Endothelial cell of umbilical vein (primary cell): ENCODE results near the gene FARP1. TPM values are rescaled to one million over a fixed set of nuclear protein-coding genes. Genes with fewer than 3 reads are reported as not detected.

Source experiments
- BruUV-seq: library from RNA; stranded (reverse); fragments of 400-500 nt; replicated peaks from 2 replicates; lab custom pipeline; 2021; lab: Mats Ljungman, UMichigan
- CTCF ChIA-PET: fragments of 300-600, 350-600 bp; sonication (Branson Sonifier 250); formaldehyde crosslinking; loops from one replicate; lab custom pipeline; 2021; ENCODE audit warnings: antibody characterized with exemption, inconsistent platforms; lab: Charles Lee
- POLR2A ChIA-PET: fragments of 300-600, 350-600 bp; sonication (Branson Sonifier 250); formaldehyde crosslinking; loops from one replicate; lab custom pipeline; 2021; ENCODE audit warnings: antibody characterized with exemption, inconsistent platforms; lab: Charles Lee
- DNase-seq: peaks from one replicate; pipeline ENCODE4 v3.0.0-alpha.2; 2011; ENCODE audit warnings: low read depth, low spot score
- FAIRE-seq: peaks from 2 replicates; lab custom pipeline; 2011; peaks lifted over from hg19 to GRCh38; lab: Jason Lieb, UNC
- H2AFZ ChIP-seq: 2 replicates; pipeline ENCODE4 v1.6.0; 2012; ENCODE audit warnings: low read depth, low read length, control low read depth, inconsistent platforms
- H3K27ac ChIP-seq: 2 replicates; pipeline ENCODE4 v1.5.1; 2011; ENCODE audit warnings: low read depth, mild to moderate bottlenecking, control low read depth, low read length, moderate library complexity; ENCODE audit not compliant: insufficient read depth
- H3K27me3 ChIP-seq, 2 experiments: 2 replicates each; pipeline versions ENCODE4 v1.6.0 to v1.6.1; 2011; ENCODE audit warnings: low read length in 2 of 2, mixed read lengths in 1 of 2; ENCODE audit not compliant: control insufficient read depth in 2 of 2, insufficient read depth in 2 of 2
- H3K36me3 ChIP-seq, 2 experiments: 2 replicates in 1 of 2; 3 replicates in 1 of 2; pipeline ENCODE4 v1.5.1; 2011; ENCODE audit warnings: low read length in 2 of 2, mild to moderate bottlenecking in 1 of 2, moderate library complexity in 1 of 2; ENCODE audit not compliant: control insufficient read depth in 2 of 2, insufficient read depth in 2 of 2; ENCODE audit errors: extremely low read depth in 1 of 2
- H3K4me1 ChIP-seq: 3 replicates; pipeline ENCODE4 v1.5.1; 2011; ENCODE audit warnings: mild to moderate bottlenecking, low read length; ENCODE audit not compliant: control insufficient read depth, insufficient read depth; ENCODE audit errors: extremely low read depth
- H3K4me2 ChIP-seq: 2 replicates; pipeline ENCODE4 v1.6.1; 2011; ENCODE audit warnings: low read length, control low read depth, mixed read lengths; ENCODE audit not compliant: insufficient read depth
- H3K4me3 ChIP-seq, 3 experiments: fragments of 200-600 bp in 1 of 3; sonication (generic), shearing (Covaris generic) in 1 of 3; replicated peaks in 1 of 3; 2 replicates each; pipeline ENCODE4 v1.5.1; 2011 to 2016; ENCODE audit warnings: control low read depth in 3 of 3, low read length in 3 of 3, mild to moderate bottlenecking in 2 of 3, inconsistent platforms in 1 of 3, low read depth in 1 of 3, moderate library complexity in 1 of 3; ENCODE audit not compliant: insufficient read depth in 1 of 3
- H3K79me2 ChIP-seq: 2 replicates; pipeline ENCODE4 v1.6.0; 2012; ENCODE audit warnings: low read length, inconsistent platforms; ENCODE audit not compliant: control insufficient read depth, insufficient read depth
- H3K9ac ChIP-seq: replicated peaks from 2 replicates; pipeline ENCODE3; 2011; ENCODE audit warnings: low read length, control low read depth; ENCODE audit not compliant: insufficient read depth; ENCODE audit errors: extremely low read depth
- H3K9me1 ChIP-seq: replicated peaks from 3 replicates; pipeline ENCODE4 v1.6.0; 2011; ENCODE audit warnings: mild to moderate bottlenecking, low read length; ENCODE audit not compliant: control insufficient read depth, insufficient read depth; ENCODE audit errors: extremely low read depth
- H3K9me3 ChIP-seq: replicated peaks from 2 replicates; pipeline ENCODE4 v1.5.1; 2012; ENCODE audit warnings: low read length, inconsistent platforms; ENCODE audit not compliant: control insufficient read depth, insufficient read depth
- H4K20me1 ChIP-seq: replicated peaks from 2 replicates; pipeline ENCODE3; 2011; ENCODE audit warnings: mild to moderate bottlenecking, low read length; ENCODE audit not compliant: control insufficient read depth, insufficient read depth; ENCODE audit errors: extremely low read depth
- EZH2 ChIP-seq: IDR thresholded peaks from 2 replicates; pipeline ENCODE4 v1.6.1; 2012; ENCODE audit warnings: borderline replicate concordance, low read depth, mild to moderate bottlenecking, moderate library complexity, low read length, inconsistent platforms; ENCODE audit not compliant: severe bottlenecking
- FOS ChIP-seq: IDR thresholded peaks from 2 replicates; pipeline ENCODE4 v1.6.1; 2011; ENCODE audit warnings: mild to moderate bottlenecking, low read length, moderate library complexity, borderline replicate concordance; ENCODE audit not compliant: insufficient read depth
- GATA2 ChIP-seq: IDR thresholded peaks from 2 replicates; pipeline ENCODE4 v1.7.0; 2011; ENCODE audit warnings: low read depth, mild to moderate bottlenecking, moderate library complexity, mixed read lengths, low read length; ENCODE audit not compliant: insufficient read length, insufficient read depth
- JUN ChIP-seq: IDR thresholded peaks from 2 replicates; pipeline ENCODE4 v1.6.1; 2011; ENCODE audit warnings: borderline replicate concordance, low read depth; ENCODE audit not compliant: insufficient read length, insufficient read depth
- MYC ChIP-seq: IDR thresholded peaks from one replicate; pipeline ENCODE4 v1.6.1; 2011; ENCODE audit warnings: mild to moderate bottlenecking, low read depth, low read length
- POLR2A ChIP-seq: IDR thresholded peaks from 2 replicates; pipeline ENCODE4 v1.6.1; 2012; ENCODE audit warnings: low read depth, mild to moderate bottlenecking, control low read depth, low read length
- POLR2AphosphoS5 ChIP-seq: IDR thresholded peaks from 2 replicates; pipeline ENCODE4 v1.6.1; 2012; ENCODE audit warnings: low read depth, mild to moderate bottlenecking, control low read depth, low read length, moderate library complexity; ENCODE audit not compliant: insufficient read depth
- dilution Hi-C: fragments of 300-500 bp; cut with MboI; formaldehyde crosslinking; loops from one replicate; pipeline ENCODE4 v1.15.0; 2019; ENCODE audit warnings: low sequenced_read_pairs; ENCODE audit not compliant: extremely low pct_ligation_motif_present
- intact Hi-C: fragments of 100-400 bp; cut with micrococcal nuclease; formaldehyde crosslinking; loops from one replicate; pipeline ENCODE4 v1.10.0; 2022
- polyA plus RNA-seq, 4 experiments: library from polyadenylated mRNA; depleted of rRNA in 3 of 4; stranded (reverse) in 3 of 4; unstranded in 1 of 4; fragments of >200 nt; gene quantifications; 2 replicates each; pipeline versions ENCODE4 v1.2.1 to v1.2.3, GENCODE V29; 2011 to 2012; ENCODE audit warnings: missing spikeins in 1 of 4
- total RNA-seq: library from RNA; stranded (reverse); gene quantifications from 2 replicates; pipeline ENCODE4 v1.2.3, GENCODE V29; 2021
- TF ChIP-seq, protein P1 (sequence below): IDR thresholded peaks from 2 replicates; pipeline ENCODE4 v1.6.1; 2011; ENCODE audit not compliant: insufficient read depth, insufficient read length
- TF ChIP-seq, protein P2 (sequence below), 2 donors: IDR thresholded peaks; 1 replicate in 1 of 2; 2 replicates in 1 of 2; pipeline ENCODE4 v1.5.1; 2011; ENCODE audit warnings: low read length in 2 of 2, mild to moderate bottlenecking in 2 of 2, moderate library complexity in 2 of 2, control low read depth in 1 of 2, inconsistent platforms in 1 of 2, low read depth in 1 of 2; ENCODE audit not compliant: insufficient read depth in 1 of 2; ENCODE audit errors: extremely low read depth in 1 of 2

Gene FARP1
- total and polyA plus RNA-seq, 2 donors (not counting 3 experiments of a cell fraction or from before 2014, with no cell fraction given), result 19.0 to 77.7 TPM

DNA sequence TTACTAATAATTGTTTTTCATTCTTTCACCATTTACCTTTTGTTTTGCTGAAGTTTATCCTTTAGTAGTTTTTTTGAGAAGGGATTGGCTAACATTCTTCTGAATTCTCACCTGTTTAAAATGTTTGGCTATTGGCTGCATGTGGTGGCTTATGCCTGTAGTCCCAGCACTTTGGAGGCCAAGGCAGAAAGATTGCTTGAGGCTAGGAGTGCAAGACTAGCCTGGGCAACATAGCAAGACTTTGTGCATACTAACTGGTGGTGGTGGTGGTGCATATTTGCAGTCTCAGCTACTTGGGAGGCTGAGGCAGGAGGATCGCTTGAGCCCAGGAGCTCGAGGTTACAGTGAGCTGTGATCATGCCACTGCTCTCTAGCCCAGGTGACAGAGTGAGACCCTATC, 61.7 kb downstream of the FARP1 start:
- ChIA-PET POLR2A (no interaction called here), CTCF (no interaction called here)
- H3K4me3 ChIP-seq, result no peak overlapping the region
- no peak for TF ChIP-seq GATA2
- TF ChIP-seq EZH2, result no peak
- no peak for TF ChIP-seq MYC
- no peak for TF ChIP-seq JUN
- no peak for TF ChIP-seq POLR2AphosphoS5
- TF ChIP-seq, protein P1, sequence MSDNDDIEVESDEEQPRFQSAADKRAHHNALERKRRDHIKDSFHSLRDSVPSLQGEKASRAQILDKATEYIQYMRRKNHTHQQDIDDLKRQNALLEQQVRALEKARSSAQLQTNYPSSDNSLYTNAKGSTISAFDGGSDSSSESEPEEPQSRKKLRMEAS, result no peak
- TF ChIP-seq, protein P2, sequence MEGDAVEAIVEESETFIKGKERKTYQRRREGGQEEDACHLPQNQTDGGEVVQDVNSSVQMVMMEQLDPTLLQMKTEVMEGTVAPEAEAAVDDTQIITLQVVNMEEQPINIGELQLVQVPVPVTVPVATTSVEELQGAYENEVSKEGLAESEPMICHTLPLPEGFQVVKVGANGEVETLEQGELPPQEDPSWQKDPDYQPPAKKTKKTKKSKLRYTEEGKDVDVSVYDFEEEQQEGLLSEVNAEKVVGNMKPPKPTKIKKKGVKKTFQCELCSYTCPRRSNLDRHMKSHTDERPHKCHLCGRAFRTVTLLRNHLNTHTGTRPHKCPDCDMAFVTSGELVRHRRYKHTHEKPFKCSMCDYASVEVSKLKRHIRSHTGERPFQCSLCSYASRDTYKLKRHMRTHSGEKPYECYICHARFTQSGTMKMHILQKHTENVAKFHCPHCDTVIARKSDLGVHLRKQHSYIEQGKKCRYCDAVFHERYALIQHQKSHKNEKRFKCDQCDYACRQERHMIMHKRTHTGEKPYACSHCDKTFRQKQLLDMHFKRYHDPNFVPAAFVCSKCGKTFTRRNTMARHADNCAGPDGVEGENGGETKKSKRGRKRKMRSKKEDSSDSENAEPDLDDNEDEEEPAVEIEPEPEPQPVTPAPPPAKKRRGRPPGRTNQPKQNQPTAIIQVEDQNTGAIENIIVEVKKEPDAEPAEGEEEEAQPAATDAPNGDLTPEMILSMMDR (IDR thresholded peaks at IDR 0.05; ENCODE audit: extremely low read depth in 1 of 2, insufficient read depth in 1 of 2, low read depth in 1 of 2, low read length in 2 of 2), result no peak
- TF ChIP-seq POLR2A, result no peak
- no peak for TF ChIP-seq FOS
- H3K79me2 ChIP-seq, result peaks cover 1% of the 10 kb centered on the region
- no peak overlapping the region for H2AFZ ChIP-seq
- H3K4me1 ChIP-seq, result no peaks in the 10 kb centered on the region
- DNase-seq (no peak), FAIRE-seq (no peak)
- H3K9me3 ChIP-seq, result no peaks in the 10 kb centered on the region
- dilution Hi-C loops (no loop called here), intact Hi-C loops (no loop called here)
- H3K36me3 ChIP-seq, result no peaks in the 10 kb centered on the region
- H3K9ac ChIP-seq, result no peak overlapping the region
- no TSS peak for BruUV-seq
- no peaks in the 10 kb centered on the region for H3K27me3 ChIP-seq
- no peak overlapping the region for H3K4me2 ChIP-seq
- no peaks in the 10 kb centered on the region for H4K20me1 ChIP-seq
- no peaks in the 10 kb centered on the region for H3K9me1 ChIP-seq
- H3K27ac ChIP-seq, result no peak overlapping the region
